Measurements from ENCODE around the gene MRPS34.
"Not testable (repeated sequence)": the region's sequence is repeated elsewhere in the genome, so short reads cannot be mapped to it uniquely, and the experiment has no call there.

The MRPS34 gene

DNA sequence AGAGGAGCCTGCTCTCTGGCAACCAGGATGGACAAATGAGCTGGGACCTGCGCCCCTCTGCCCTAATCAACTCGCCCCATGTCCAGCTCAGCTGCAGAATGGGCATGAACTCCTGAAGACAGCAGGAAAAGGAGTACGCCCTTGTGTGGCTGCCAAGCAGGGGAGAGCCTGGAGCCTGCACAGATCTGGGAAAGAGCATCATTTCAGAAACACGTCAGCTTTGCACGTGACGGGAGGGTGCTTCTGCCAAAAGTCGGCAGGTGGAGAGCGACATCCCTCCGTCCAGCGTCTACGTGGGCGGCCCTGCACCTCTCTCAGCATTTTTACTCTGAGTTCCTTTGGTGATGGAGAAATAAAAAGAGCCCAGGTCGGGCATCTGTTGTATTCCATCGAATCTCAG, 20.1 kb downstream of the MRPS34 start:
- no peak for DNase-seq (ENCODE audit: low read depth in 2 of 2)

DNA sequence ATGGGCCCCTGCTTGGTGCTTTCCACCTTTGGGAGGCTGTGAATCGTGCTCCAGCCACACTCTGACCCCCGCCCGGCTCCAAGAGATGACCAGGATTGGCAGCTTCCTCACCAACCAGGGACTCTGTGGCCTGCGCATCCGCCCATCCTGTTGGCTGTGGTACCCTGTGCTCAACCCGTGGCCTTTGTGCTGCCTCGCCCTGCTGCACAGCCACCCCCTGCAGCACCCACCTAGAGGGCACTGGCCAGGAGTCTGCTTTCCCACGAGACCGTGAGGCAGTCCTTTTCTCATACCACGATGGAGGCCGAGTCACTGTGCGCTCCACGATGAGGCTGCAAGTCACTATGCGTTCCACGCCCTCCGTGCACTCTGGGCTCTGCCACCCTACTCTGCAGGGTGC, 21.0 kb downstream of the MRPS34 start:
- DNase-seq (ENCODE audit: low read depth in 2 of 2) = no peak

DNA sequence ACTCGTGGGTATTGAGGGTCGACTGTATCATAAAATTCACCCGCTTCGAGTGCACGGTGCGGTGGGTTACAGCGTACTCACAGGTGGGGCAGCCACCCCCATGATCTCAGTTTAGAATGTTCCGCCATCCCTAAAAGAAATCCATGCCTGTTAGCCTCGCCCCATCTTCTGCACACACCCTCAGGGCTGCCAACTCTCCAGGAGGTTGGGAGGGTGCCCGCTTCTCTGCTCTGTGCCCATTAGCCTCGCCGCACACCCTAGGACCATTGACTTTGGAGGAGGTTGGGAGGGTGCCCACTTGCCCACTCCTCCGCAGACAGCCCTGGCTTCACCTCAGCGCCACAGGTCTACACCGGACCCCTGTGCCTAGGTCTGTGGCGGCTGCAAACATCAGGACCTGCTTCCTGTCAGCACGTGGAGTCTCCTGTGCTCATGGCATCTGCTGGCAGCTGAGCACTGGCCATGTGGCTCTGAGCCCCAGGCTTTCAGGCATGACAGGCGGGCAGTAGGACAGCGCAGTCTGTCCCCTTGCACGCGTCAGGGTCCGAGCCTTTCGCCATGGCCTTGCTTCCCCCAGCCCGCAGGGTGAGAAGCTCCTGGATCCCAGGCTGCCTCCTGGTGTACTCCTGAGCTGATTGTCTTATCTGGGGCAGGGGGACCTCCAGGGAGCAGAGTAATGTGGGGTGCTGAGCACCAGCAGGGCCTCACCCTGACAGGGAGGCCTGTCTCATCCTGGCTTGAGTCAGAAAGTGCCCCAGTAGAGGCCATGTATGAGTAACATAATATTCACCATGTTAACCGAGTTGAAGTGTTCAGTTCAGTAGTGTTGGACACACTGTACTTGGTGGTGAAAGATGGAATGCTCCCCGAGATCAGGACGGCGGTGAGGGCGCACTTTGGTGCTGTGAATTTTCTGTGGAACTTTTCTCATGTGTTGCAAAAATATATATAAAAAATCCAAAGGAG, 23.5 kb downstream of the MRPS34 start:
- no peak for DNase-seq (ENCODE audit: low read depth in 2 of 2)

DNA sequence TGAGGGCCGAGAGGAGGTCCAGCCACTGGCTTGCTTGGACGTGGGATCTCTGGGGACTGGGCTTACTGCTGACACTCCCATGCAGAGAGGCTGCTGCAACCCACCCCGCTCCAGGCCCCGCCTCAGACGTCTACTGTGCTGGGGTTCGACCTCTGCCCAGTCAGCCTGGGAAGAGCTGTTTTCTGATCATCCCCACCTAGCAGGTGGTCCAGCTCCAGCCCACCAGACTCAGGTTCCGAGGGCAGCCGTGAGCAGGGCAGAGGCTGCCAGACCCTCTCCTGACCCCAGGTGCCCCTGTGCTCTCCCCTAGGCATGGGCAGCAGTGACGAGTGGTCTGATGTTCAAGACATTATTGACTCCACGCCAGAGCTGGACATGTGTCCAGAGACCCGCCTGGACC, 25.0 kb downstream of the MRPS34 start:
- no peak for DNase-seq (ENCODE audit: low read depth in 2 of 2)

DNA sequence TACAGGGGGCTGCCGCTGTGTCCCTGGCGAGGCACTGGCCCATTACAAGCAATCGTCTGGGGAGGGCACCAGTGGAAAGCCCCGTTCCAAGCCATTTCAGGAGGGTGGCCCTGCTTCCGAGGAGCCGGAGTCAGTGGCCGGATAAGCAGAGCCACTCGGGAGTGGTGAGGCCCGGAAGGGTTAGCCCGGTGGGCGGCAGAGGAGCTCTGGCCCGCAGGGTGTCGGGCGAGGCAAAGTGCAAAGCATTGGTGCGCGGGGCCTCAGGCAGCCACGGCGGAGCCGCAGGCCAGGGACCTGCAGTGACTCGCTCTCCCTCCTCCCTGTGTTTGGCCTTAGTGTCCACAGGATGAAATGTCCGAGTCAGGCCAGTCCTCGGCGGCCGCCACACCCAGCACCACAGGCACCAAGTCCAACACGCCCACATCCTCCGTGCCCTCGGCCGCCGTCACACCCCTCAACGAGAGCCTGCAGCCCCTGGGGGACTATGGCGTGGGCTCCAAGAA, 26.2 kb downstream of the MRPS34 start:
- no peak for DNase-seq (ENCODE audit: low read depth in 2 of 2)

DNA sequence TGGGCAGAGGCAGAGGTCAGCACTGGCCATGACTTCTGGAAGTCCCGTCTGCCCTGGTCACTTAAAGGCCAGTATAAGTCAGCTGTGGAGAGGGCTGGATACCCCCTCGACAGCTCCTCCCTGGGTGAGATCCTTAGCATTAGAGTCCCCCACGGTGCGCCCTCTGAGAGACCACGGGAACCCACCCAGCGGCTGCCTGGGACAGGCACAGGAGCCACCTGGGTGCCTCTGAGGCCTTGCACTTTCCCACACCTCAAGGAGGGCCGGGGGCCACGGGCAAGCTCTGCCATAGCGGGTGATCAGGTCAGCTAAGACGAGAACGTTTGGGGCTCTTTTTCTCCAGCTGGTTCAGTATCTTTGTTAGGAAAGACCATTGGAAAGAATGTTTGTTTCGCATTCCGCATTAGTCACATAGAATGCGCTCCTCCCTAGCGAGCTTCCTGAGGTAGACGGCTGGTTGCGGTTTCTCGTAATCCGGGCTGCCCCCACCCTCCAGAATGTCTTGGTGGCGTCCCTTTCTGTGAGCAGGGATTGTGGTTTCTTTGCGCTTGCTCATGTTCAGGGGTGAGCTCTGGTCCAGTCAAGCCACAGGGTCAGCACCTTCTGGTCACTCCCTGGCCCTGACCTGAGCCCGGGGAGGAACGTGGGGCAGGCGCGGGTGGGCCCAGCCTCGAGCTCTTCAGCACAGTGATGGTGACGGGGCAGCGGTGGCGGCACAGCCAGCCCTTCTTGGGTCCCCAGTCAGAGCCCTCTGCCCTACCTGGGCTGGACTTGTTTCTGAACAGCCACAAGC, 26.8 kb downstream of the MRPS34 start:
- no peak for DNase-seq (ENCODE audit: low read depth in 2 of 2)

DNA sequence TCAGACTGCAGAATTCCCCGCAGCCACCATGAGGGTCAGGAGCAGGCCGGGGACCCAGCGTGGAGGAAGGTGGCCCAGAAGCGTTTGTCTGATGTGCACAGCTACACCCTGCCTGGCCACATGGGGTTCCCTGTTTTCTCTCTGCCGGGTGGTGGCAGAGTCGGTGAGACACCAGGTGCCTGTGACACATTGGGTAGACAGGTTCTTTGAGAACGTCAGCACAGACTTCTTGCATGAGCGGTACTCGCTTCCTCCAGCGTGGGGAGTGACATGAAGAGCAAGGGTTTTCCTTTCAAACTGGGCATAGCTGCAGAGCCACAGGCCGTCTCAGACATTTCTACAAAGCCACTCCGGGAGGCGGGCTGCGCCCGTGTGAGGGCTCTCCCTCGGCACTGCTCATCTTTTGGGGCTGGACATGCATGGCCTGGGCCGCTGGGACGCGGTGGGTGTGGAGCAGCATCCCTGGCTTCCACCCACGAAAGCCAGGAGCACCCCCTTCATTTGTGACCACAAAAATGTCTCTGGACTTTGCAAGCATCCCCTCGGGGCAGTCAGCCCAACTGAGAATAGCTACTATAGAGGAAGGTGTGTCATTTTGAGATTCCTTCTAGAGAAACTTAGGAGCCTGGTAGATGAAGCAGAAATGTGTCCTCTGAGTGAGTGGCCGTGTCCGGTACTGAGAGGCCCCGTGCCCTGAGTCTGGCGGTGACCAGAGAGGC, 27.6 kb downstream of the MRPS34 start:
- DNase-seq (ENCODE audit: low read depth in 2 of 2) = no peak

DNA sequence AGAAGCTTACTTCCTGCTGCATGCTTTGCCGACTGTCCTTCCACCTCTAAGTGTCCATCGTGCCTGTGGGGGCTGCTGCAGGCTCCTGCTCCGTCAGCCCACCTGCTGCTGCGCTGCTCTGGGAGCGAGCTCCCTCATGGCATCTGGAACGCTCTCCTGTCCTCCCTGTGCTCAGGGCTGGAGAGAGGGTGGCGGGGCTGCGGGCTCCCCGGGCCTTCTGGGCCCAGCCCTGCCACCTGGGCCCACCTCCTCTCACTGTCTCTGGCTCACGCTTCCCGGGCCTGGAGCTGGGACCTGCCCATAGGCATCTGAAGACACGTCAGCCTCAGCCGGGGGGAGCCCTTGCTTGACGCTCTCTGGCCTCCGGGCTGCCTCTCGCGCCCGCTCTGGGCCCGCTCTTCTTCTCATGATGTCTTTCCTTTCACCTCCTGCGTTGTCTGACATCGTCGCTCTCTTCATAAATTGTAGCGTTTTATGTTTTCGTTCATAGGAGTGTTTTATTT, 28.5 kb downstream of the MRPS34 start:
- no peak for DNase-seq (ENCODE audit: low read depth in 2 of 2)

DNA sequence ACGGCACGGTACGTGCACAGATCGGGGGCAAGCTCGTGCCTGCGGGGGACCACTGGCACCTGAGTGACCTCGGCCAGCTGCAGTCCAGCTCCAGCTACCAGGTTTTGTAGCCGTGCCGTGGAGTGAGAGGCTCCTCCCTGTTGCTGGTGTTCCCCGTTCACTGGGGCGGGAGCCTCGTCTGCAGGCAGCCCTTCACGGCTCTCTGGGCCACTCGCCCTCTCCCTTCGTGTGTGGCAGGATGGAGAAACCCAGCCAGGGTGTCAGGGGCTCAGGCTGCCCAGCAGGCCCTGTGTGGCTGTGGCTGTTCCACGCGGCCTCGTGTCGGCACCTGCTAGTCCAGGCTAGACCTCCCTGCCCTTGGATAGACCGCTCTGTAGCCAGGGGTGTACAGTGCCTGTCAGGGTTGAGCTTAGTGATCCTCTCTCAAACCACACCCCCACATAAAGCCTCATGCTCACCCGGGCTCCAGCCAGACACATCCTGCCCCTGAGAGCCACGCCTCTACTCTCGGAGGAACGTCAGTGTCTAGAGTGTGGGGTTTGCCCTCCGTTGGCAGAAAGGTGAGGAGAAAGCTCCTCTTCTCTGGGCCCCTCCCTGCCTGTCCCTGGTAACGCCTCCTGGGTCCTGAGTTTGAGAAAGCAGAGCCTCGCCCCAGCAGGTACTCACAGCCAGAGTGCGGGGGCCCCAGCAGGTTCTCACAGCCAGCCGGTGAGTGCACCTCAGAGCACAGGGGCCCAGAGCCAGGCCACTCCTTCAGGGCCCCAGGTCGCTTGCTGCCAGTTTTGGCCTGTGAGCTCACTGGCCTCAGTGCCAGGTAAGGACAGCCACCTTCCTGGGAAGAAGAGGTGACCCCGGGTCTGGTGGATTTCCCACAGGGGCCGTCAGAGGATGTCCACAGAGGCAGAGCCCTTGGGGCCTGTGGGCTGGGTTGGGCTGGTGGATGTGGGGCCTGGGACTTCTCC, 29.3 kb downstream of the MRPS34 start:
- no peak for DNase-seq (ENCODE audit: low read depth in 2 of 2)

DNA sequence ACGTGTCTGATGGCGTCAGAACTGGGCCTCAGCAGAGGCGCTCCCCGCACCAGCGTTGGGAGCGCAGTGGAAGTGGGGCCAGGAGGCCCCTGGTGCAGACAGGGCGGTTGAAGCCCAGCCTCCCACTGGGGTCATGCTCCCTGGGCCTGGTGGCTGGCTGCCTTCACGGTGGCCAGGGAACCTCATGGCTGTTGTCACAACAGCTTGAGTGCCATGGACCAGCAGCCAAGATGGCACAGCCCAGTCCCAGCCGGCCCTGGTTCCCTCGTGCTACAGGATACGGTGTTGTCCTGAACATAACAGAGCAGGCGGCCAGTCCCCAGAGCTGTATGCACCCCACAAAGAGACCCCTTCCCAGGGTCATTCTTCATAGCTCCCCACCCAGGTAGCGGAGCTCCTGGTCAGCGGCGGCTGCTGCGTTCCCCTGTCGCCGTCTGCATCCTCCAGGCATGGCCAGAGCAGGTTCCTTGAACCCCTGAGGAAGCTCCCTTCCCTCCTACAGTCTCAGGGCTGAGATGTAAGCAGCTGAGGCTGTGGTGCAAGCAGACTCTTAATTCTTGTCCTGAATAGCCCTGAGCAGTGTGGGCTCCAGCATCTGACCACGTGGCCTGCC, 31.3 kb downstream of the MRPS34 start:
- DNase-seq (ENCODE audit: low read depth in 2 of 2) = no peak

DNA sequence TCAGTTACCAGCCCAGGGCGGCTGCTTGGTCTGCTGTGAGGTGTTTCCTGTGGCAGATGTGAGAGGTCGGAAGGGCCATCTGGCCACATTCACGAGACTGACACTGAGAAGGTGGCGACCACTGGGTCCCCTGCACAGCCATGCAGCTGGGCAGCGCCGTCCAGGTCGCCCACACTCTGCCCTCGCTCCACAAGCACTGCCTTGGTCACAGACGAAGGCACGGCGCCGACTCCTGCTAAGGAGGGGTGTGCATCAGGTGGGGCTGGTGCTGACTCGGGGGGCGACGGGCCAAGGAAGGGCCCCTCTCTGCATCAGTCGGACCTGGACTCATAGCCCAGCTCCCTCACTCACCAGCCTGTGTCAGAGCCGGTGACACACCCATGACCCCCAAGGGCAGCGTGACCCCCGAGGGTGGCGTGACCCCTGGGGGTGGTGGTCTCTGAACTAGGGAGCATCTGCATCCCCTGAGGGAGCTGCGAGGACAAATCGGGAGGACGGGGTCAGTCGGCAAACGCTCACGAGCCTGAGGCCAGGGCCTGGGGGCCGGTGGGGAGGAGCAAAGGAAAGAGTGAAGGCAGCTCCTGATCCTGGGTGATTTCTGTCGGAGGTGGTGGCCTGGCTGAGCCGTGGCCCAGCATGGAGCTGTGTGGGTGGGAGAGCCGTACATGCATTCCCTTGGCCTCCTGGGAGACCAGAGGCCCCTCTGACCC, 32.0 kb downstream of the MRPS34 start:
- DNase-seq (ENCODE audit: low read depth in 2 of 2) = no peak

DNA sequence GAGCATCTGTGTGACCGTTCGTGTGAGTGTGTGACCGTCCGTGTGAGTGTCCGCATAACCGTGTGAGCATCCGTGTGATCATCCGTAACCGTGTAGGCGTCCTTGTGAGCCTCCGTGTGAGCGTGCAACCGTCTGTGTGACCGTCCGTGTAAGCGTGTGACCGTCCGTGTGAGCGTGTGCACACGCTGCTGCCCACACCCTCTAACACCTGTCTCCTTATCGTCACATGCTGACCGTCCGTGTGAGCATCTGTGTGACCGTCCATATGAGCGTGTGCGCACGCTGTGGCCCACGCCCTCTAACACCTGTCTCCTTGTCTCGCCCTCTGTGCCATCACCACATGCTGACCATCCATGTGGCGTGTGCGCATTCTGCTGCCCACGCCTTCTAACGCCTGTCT, 32.7 kb downstream of the MRPS34 start:
- no peak for DNase-seq (ENCODE audit: low read depth in 2 of 2)

DNA sequence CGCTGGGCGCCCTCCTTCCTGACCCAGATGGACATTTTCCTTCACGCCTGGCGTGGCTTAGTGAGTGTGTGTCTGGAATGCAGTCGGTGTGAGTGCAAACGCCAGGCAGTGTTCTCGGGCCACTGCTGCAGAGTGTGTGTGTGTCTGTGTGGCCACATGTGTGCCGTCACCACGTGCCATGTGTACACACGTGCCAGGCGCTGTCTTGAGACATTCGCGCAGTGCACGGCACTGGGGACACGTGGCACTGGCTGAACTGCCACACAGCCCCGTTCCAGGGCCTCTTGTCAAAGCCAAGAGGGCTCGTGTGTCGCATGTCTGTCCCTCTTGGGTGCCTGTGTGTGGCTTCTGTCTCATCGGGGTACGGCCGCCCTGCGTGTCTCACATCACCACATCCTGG, 38.1 kb downstream of the MRPS34 start:
- DNase-seq (ENCODE audit: low read depth in 2 of 2) = no peak

DNA sequence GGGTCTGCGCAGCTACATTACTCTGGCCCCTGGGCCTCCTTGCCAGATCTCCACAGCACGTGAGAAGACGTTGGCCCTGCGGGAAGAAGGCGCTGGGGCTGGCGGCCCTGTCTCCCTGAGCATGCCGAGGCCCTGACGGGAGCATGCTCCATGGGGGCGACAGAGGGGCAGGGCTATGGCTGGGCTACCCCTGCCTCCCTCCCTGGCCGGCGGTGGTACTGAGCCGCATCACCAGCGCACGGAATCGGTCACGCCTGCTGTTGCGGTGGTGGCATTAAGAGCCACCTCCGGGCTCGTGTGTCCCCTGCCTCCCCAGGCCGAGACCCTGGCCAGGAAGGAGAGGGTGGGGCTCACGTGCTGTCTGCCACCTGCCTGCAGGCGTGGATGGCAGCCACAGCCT, 38.8 kb downstream of the MRPS34 start:
- no peak for DNase-seq (ENCODE audit: low read depth in 2 of 2)

DNA sequence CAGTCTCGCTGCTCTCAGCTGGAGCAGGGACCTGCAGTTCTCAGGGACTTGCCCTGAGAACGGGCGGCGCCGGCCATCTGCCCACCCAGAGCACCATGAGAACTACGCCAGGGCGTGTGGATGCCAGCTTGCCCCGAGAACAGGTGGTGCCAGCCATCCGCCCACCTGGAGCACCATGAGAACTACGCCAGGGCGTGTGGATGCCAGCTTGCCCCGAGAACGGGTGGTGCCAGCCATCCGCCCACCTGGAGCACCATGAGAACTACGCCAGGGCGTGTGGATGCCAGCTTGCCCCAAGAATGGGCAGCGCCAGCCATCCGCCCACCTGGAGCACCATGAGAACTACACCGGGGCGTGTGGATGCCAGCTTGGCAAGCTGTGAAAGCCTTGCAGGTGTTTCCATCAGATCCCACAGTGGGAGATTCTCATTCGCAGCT, 40.4 kb downstream of the MRPS34 start:
- not testable (repeated sequence) for DNase-seq (ENCODE audit: low read depth in 2 of 2)

DNA sequence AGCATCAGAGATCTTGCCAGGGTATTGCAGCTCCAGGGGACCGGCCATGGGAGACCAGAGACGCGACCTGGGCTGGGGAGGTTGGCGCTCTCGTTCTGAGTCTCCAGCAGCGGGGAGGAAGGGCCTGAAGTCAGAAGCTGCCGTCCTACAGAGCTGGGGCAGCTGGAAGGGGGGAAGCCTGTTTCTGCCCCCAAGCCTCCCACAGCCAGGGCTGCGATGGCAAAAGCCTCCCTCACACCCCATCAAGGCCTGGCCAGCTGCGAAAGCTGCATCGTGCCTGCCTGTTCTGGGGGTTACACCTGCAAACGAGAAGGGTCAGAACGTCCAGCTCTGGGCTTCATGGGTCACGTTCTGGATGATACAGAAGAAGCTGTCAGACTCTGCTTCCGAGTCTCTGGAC, 40.9 kb downstream of the MRPS34 start:
- no peak for DNase-seq (ENCODE audit: low read depth in 2 of 2)

DNA sequence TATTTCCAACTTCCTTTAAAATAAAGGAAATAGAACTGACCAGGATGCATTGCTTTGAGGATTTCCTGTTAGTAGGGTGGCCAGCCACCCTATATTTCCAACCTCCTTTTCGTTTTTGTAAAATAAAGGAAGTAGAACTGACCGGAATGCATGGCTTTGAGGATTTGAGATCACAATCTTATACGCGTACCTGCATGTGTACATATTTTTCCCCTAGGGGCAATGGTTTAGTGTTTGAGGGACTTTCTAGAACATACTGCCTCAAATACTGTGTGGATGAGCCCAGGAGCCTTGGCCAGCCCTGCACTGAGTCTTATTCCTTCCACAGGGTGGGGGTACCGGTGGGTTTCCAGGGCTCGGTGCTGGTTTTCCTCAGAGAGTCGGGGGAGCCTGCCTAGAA, 41.3 kb downstream of the MRPS34 start:
- no peak for DNase-seq (ENCODE audit: low read depth in 2 of 2)

DNA sequence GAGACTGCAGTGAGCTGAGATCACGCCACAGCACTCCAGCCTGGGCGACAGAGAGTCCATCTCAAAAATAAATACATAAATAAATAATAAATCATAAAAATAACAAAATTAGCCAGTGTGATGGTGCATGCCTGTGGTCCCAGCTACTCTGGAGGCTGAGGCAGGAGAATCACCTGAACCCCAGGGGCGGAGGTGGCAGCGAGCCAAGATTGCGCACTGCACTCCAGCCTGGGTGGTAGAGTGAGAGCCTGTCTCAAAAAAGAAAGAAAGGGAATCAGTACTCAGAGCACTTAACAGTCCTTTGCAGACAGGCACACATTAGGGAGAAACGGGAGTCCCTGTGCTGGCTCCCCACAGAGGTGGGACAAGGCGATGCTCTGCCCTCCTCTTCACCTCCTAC, 41.9 kb downstream of the MRPS34 start:
- no peak for DNase-seq (ENCODE audit: low read depth in 2 of 2)

DNA sequence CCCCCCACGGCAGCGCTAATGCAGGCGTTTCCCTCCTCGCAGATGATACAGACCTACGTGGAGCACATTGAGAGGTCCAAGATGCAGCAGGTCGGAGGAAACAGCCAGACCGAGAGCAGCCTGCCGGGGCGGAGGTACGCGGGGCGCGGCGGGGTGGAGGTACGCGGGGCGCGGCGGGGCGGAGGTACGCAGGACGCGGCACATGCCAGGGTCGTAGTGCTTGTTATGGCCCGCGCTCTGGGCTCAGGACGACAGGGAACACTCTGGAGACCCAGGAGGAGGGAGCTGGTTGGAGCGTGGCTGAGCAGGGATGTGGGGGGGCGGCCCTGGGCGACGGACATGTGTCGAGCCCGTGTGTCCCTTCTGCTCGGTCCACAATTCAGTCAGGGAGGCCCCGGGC, 43.5 kb downstream of the MRPS34 start:
- no peak for DNase-seq (ENCODE audit: low read depth in 2 of 2)

DNA sequence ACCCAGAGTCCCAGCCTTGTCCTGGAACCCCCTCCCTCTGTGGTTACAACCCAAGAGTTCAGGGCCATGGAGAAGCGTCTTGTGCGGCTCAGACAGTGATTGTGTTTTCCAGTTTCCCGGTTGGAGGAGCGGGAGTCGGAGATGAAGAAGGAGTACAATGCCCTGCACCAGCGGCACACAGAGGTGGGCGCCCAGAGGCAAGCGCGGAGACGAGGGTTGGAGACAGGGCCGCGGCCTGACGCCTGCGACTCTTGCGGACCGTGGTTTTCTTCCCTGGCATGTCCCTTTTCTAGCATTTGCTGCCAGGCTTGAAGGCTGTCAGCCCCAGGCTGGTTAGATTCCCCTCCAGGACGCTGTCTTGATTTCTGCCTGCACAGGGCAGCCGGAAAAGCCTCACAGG, 43.9 kb downstream of the MRPS34 start:
- DNase-seq (ENCODE audit: low read depth in 2 of 2) = no peak
